Measurements from ENCODE around the gene XRRA1. TPM values are rescaled to one million over a fixed set of nuclear protein-coding genes. Genes with fewer than 3 reads are reported as not detected.

XRRA1 gene
- total RNA-seq, 1 donor from 2014 or later, result 10.8 TPM

- H3K27me3 Mint-ChIP-seq, result no peaks in the 10 kb centered on the region
- no peak for DNase-seq (ENCODE audit: low spot score, unreplicated experiment)
- H3K9me3 Mint-ChIP-seq (ENCODE audit: low read depth), result no peaks in the 10 kb centered on the region
- no peak overlapping the region for H3K4me3 Mint-ChIP-seq (ENCODE audit: low read depth)
- H3K36me3 Mint-ChIP-seq (ENCODE audit: insufficient read depth), result peaks cover 12% of the 10 kb centered on the region
- H3K27ac Mint-ChIP-seq, result no peak overlapping the region
- H3K4me1 Mint-ChIP-seq (ENCODE audit: low read depth), result peaks cover 6% of the 10 kb centered on the region
- no peak for TF ChIP-seq CTCF (IDR thresholded peaks at IDR 0.05; ENCODE audit: unreplicated experiment)
Observed at GRCh38 chr11:74844865-74845264, 104.0 kb downstream of the XRRA1 start.

- Mint-ChIP-seq H3K36me3 (ENCODE audit: insufficient read depth) (peaks cover 15% of the 10 kb centered on the region), H3K4me3 (ENCODE audit: low read depth) (no peak overlapping the region)
Observed at GRCh38 chr11:74844072-74844471, 104.8 kb downstream of the XRRA1 start.

GRCh38 chr11:74842967-74843366 lies 105.9 kb downstream of the XRRA1 start:
- no peak for TF ChIP-seq CTCF (IDR thresholded peaks at IDR 0.05; ENCODE audit: unreplicated experiment)
- Mint-ChIP-seq H3K4me1 (ENCODE audit: low read depth) (no peaks in the 10 kb centered on the region), H3K36me3 (ENCODE audit: insufficient read depth) (peaks cover 17% of the 10 kb centered on the region), H3K27ac (no peak overlapping the region), H3K27me3 (no peaks in the 10 kb centered on the region), H3K4me3 (ENCODE audit: low read depth) (no peak overlapping the region), H3K9me3 (ENCODE audit: low read depth) (no peaks in the 10 kb centered on the region)
- no peak for DNase-seq (ENCODE audit: low spot score, unreplicated experiment)

More at GRCh38 chr11:74844072-74844471, 104.8 kb downstream of the XRRA1 start:
- no peak for TF ChIP-seq CTCF (IDR thresholded peaks at IDR 0.05; ENCODE audit: unreplicated experiment)
- DNase-seq (ENCODE audit: low spot score, unreplicated experiment), result no peak
- Mint-ChIP-seq H3K4me1 (ENCODE audit: low read depth) (peaks cover 1% of the 10 kb centered on the region), H3K9me3 (ENCODE audit: low read depth) (no peaks in the 10 kb centered on the region), H3K27ac (no peak overlapping the region), H3K27me3 (no peaks in the 10 kb centered on the region)

- H3K36me3 Mint-ChIP-seq (ENCODE audit: insufficient read depth), result peaks cover 23% of the 10 kb centered on the region
- no peak overlapping the region for H3K27ac Mint-ChIP-seq
- H3K9me3 Mint-ChIP-seq (ENCODE audit: low read depth), result no peaks in the 10 kb centered on the region
- TF ChIP-seq CTCF (IDR thresholded peaks at IDR 0.05; ENCODE audit: unreplicated experiment), result no peak
- H3K27me3 Mint-ChIP-seq, result no peaks in the 10 kb centered on the region
- no peak overlapping the region for H3K4me3 Mint-ChIP-seq (ENCODE audit: low read depth)
- DNase-seq (ENCODE audit: low spot score, unreplicated experiment), result no peak
- no peaks in the 10 kb centered on the region for H3K4me1 Mint-ChIP-seq (ENCODE audit: low read depth)
Observed at GRCh38 chr11:74840486-74840885, 108.4 kb downstream of the XRRA1 start.

GRCh38 chr11:74839971-74840370 lies 108.9 kb downstream of the XRRA1 start:
- no peaks in the 10 kb centered on the region for H3K27me3 Mint-ChIP-seq
- H3K4me3 Mint-ChIP-seq (ENCODE audit: low read depth), result no peak overlapping the region
- H3K4me1 Mint-ChIP-seq (ENCODE audit: low read depth), result no peaks in the 10 kb centered on the region
- peaks cover 25% of the 10 kb centered on the region for H3K36me3 Mint-ChIP-seq (ENCODE audit: insufficient read depth)
- DNase-seq (ENCODE audit: low spot score, unreplicated experiment), result no peak
- no peak overlapping the region for H3K27ac Mint-ChIP-seq
- no peaks in the 10 kb centered on the region for H3K9me3 Mint-ChIP-seq (ENCODE audit: low read depth)
- TF ChIP-seq CTCF (IDR thresholded peaks at IDR 0.05; ENCODE audit: unreplicated experiment), result no peak

Measured in progenitor cell of endocrine pancreas (in vitro differentiated cells).